Fibroblast of the aortic adventitia (primary cell): ENCODE results near the gene ALX4. TPM values are rescaled to one million over a fixed set of nuclear protein-coding genes. Genes with fewer than 3 reads are reported as not detected.

Experiments used
- DNase-seq: peaks from one replicate; pipeline ENCODE4 v3.0.0-alpha.2; 2010; ENCODE audit warnings: low read depth
- H3K4me3 ChIP-seq: 2 replicates; pipeline ENCODE4 v1.5.1; 2011; ENCODE audit warnings: low read depth, mild to moderate bottlenecking, control low read depth, low read length, moderate library complexity
- total RNA-seq: library from RNA; depleted of rRNA; stranded (reverse); fragments of >200 nt; gene quantifications from 2 replicates; pipeline ENCODE4 v1.2.3, GENCODE V29; 2012; ENCODE audit warnings: low replicate concordance
- TF ChIP-seq, protein P1 (sequence below): IDR thresholded peaks from 2 replicates; pipeline ENCODE4 v1.5.1; 2011; ENCODE audit warnings: mild to moderate bottlenecking, low read length, control low read depth, inconsistent platforms; ENCODE audit not compliant: insufficient read depth

Gene ALX4
- total RNA-seq, 1 donor, result not detected

DNA sequence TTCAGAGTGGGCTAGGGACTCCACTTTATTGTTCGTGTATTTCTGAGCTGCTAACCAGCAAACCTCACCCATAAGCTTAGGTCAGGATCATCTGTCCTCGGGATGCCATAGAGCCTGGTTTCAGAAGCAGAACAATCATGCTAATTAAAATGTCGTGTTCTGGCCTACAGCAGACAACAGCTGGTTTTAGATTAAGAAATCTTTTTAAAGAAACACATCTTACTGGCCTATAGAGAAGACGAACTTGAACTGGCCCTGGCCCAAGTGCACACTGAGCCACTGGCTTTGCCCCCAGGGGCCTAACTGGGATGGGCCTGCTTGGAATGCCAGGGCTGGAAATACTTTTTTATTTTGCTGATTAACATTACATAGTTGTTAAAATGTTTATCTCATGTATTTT lies 63.2 kb downstream of the ALX4 start:
- TF ChIP-seq, protein P1, sequence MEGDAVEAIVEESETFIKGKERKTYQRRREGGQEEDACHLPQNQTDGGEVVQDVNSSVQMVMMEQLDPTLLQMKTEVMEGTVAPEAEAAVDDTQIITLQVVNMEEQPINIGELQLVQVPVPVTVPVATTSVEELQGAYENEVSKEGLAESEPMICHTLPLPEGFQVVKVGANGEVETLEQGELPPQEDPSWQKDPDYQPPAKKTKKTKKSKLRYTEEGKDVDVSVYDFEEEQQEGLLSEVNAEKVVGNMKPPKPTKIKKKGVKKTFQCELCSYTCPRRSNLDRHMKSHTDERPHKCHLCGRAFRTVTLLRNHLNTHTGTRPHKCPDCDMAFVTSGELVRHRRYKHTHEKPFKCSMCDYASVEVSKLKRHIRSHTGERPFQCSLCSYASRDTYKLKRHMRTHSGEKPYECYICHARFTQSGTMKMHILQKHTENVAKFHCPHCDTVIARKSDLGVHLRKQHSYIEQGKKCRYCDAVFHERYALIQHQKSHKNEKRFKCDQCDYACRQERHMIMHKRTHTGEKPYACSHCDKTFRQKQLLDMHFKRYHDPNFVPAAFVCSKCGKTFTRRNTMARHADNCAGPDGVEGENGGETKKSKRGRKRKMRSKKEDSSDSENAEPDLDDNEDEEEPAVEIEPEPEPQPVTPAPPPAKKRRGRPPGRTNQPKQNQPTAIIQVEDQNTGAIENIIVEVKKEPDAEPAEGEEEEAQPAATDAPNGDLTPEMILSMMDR, result no peak
- no peak overlapping the region for H3K4me3 ChIP-seq
- DNase-seq, result peak; percentile 59

DNA sequence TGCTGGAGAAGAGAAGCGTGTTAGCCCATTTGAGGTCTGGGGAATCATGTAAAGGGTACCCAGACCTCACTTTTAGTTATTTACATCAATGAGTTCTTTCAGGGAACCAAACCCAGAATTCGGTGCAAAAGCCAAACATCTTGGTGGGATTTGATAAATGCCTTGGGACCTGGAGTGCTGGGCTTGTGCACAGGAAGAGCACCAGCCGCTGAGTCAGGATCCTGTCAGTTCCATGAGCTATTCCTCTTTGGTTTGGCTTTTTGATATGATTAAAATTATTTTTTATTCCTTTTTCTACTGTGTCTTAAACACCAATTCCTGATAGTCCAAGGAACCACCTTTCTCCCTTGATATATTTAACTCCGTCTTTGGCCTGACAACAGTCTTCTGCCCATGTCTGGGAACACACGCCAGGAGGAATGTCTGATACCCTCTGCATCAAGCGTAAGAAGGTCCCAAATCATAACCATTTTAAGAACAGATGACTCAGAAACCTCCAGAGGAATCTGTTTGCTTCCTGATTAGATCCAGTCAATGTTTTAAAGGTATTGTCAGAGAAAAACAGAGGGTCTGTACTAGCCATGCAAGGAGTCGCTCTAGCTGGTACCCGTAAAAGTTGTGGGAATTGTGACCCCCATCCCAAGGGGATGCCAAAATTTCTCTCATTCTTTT lies 65.2 kb downstream of the ALX4 start:
- peak; percentile 46 for DNase-seq
- H3K4me3 ChIP-seq, result no peak overlapping the region
- TF ChIP-seq, protein P1, result no peak

DNA sequence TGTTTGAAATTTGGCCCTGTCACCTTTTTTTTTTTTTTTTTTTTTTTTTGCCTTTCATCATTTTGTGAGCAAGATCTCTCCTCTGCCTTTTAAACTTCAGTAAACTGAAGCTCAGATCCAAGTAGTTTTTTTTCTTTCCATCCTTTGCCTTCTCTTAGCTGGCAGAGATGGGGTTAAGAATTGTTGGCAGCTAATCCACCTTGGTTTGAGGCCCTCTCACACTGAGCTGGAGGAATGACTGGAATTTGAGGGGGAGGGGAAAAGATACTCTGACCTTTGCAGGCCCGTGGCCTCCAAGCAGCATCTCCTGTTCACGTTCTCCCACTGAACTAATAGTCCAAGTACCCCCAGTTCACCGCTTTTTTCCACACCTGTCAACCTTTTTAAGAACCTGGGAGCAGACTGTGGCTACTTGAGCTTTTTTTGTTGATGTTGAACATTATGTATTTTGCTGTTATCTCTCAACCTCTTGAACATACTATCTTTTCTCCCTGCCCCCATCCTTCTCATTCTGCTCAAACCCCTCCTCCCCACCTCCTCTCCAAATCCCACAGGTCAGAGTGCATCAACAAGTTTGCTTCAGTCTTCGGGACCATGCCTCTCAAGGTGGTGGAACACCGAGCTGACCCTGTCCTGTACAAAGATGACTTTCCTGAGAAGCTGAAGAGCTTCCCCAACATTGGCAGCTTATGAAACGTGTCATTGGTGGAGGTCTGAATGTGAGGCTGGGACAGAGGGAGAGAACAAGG lies 66.2 kb downstream of the ALX4 start:
- DNase-seq, result peak; percentile 61
- TF ChIP-seq, protein P1, result no peak
- no peak overlapping the region for H3K4me3 ChIP-seq

DNA sequence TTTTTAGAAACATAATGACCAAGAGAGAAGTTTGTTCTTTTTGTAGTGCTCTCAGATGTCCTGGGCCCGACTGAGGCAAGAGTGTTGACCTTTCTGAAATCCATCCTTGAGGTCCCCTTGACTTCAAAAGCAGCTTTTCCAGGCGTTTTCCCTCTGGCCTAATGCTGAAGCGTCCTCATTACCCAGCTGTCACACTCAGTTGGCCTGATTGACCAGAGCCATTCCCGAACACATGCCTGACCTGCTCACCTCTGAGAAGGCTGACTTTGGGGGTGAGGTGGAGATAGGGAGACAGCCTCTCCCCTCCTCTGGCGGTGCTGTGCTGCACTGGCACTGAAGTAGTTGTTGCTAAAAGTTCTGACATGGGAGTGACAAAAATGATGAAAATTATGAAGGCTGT lies 66.9 kb downstream of the ALX4 start:
- TF ChIP-seq, protein P1, result no peak
- no peak overlapping the region for H3K4me3 ChIP-seq
- no peak for DNase-seq

DNA sequence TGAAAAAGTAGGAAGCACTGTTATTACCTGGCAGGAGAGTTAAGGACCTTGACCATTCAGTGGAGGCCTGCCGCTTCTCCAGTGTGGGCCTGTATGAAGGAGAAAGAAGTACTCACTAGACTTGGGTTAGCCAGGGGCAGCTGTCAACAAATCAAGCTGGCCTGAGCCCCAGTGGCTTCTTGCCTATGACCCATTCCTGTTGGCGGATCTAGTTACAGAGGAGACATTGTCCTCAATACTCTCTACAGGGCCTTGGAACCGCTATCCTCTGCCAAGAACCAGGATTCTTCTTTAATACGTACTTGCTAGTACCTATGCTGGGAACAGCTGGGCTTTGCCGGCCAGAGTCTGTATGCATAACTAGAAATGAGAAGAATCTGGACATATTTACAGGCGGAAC lies 68.1 kb downstream of the ALX4 start:
- TF ChIP-seq, protein P1, result no peak
- H3K4me3 ChIP-seq, result no peak overlapping the region
- no peak for DNase-seq

DNA sequence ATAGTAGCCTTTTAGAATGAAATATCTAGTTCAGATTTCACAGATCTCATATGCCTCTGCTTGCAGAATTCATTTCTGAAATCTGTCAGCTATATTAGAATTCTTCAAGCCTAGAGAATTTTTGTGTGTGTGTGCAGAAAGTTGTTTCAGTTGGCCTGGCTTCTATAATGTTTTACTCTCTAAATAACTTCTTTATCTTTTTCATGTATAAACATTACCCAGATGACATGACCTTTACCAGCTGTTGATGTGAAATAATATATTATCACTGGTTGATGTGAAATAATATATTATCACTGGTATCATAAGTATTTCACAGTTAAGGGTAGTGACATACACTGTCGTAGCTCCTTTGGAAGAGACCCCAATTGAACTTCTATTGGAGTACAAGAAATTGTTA lies 72.8 kb downstream of the ALX4 start:
- TF ChIP-seq, protein P1, result no peak
- no peak overlapping the region for H3K4me3 ChIP-seq
- DNase-seq, result no peak
